ENCODE data around the gene PRKCE.

Gene PRKCE

GRCh38 chr2:46162329-46163097 lies 511.0 kb downstream of the PRKCE start:
- Histone ChIP-seq H3K27me3 (ENCODE audit: control insufficient read depth, insufficient read depth, low read length) (no peaks in the 10 kb centered on the region), H3K9me3 (ENCODE audit: control insufficient read depth, low read depth, low read length) (no peaks in the 10 kb centered on the region), H3K36me3 (ENCODE audit: control insufficient read depth, low read depth, low read length) (no peaks in the 10 kb centered on the region), H3K27ac (ENCODE audit: low read length) (no peak overlapping the region), H3K4me3 (ENCODE audit: low read length) (no peak overlapping the region), H3K9ac (ENCODE audit: low read length) (no peak overlapping the region), H3K4me1 (ENCODE audit: control insufficient read depth, low read depth, low read length) (no peaks in the 10 kb centered on the region)

- no peak overlapping the region for H3K4me3 ChIP-seq (ENCODE audit: low read length)
- no peaks in the 10 kb centered on the region for H3K4me1 ChIP-seq (ENCODE audit: control insufficient read depth, low read depth, low read length)
- H3K27ac ChIP-seq (ENCODE audit: low read length) = no peak overlapping the region
- no peaks in the 10 kb centered on the region for H3K36me3 ChIP-seq (ENCODE audit: control insufficient read depth, low read depth, low read length)
- no peak overlapping the region for H3K9ac ChIP-seq (ENCODE audit: low read length)
- H3K27me3 ChIP-seq (ENCODE audit: control insufficient read depth, insufficient read depth, low read length) = no peaks in the 10 kb centered on the region
- no peaks in the 10 kb centered on the region for H3K9me3 ChIP-seq (ENCODE audit: control insufficient read depth, low read depth, low read length)
These were observed 511.6 kb downstream of the PRKCE start for GRCh38 chr2:46163098-46163430.

GRCh38 chr2:46163804-46164528 lies 512.5 kb downstream of the PRKCE start:
- H3K36me3 ChIP-seq (ENCODE audit: control insufficient read depth, low read depth, low read length) = no peaks in the 10 kb centered on the region
- H3K9ac ChIP-seq (ENCODE audit: low read length) = no peak overlapping the region
- H3K4me3 ChIP-seq (ENCODE audit: low read length) = no peak overlapping the region
- no peak overlapping the region for H3K27ac ChIP-seq (ENCODE audit: low read length)
- no peaks in the 10 kb centered on the region for H3K9me3 ChIP-seq (ENCODE audit: control insufficient read depth, low read depth, low read length)
- H3K27me3 ChIP-seq (ENCODE audit: control insufficient read depth, insufficient read depth, low read length) = no peaks in the 10 kb centered on the region
- H3K4me1 ChIP-seq (ENCODE audit: control insufficient read depth, low read depth, low read length) = peaks cover under 1% of the 10 kb centered on the region

- H3K4me1 ChIP-seq (ENCODE audit: control insufficient read depth, low read depth, low read length) = peaks cover 5% of the 10 kb centered on the region
- no peaks in the 10 kb centered on the region for H3K9me3 ChIP-seq (ENCODE audit: control insufficient read depth, low read depth, low read length)
- H3K27ac ChIP-seq (ENCODE audit: low read length) = no peak overlapping the region
- H3K4me3 ChIP-seq (ENCODE audit: low read length) = no peak overlapping the region
- H3K9ac ChIP-seq (ENCODE audit: low read length) = no peak overlapping the region
- no peaks in the 10 kb centered on the region for H3K36me3 ChIP-seq (ENCODE audit: control insufficient read depth, low read depth, low read length)
- H3K27me3 ChIP-seq (ENCODE audit: control insufficient read depth, insufficient read depth, low read length) = no peaks in the 10 kb centered on the region
These were observed 513.2 kb downstream of the PRKCE start for GRCh38 chr2:46164529-46165301.

DNA sequence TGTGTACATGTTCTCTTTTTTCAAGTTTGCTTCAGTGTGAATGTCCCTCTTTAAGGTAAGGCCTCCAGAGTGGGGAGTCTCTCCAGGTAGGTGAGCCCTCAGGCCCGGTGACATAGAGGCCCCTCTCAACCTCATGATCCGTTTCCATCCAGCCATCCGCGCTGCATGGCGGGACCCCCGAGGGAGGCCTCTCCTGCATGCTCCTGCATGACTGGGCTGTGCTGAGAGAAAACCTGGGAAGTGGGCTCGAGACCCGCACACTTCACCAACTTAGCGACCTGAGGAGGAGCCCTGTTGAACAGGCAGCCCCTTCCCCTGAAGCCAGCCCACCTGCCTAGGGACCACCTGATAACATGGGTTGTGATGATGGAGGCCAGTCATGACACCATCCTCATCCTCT lies 514.4 kb downstream of the PRKCE start:
- Histone ChIP-seq H3K9ac (ENCODE audit: low read length) (no peak overlapping the region), H3K27me3 (ENCODE audit: control insufficient read depth, insufficient read depth, low read length) (no peaks in the 10 kb centered on the region), H3K27ac (ENCODE audit: low read length) (no peak overlapping the region), H3K9me3 (ENCODE audit: control insufficient read depth, low read depth, low read length) (no peaks in the 10 kb centered on the region), H3K4me3 (ENCODE audit: low read length) (no peak overlapping the region), H3K36me3 (ENCODE audit: control insufficient read depth, low read depth, low read length) (no peaks in the 10 kb centered on the region), H3K4me1 (ENCODE audit: control insufficient read depth, low read depth, low read length) (peaks cover 5% of the 10 kb centered on the region)

DNA sequence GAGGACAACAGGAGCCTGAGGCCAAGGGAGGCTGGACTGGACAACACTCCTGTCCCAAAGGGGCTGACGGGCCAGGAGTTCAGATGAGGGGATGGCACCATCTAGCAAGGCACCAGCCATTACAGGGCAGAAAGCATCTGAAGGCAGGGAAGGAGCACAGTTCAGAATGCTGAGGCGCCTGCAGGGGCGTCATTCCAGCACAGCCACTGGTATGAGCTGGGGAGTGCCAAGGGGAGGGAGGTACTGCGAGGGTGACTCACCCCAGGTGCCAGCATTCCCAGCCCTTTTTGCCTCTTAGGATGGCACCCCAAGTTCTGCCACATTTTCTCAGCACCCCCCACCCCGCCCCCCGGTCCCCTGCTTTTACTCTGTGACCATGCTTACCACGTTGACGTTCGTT lies 515.9 kb downstream of the PRKCE start:
- H3K36me3 ChIP-seq (ENCODE audit: control insufficient read depth, low read depth, low read length) = no peaks in the 10 kb centered on the region

GRCh38 chr2:46167924-46168323 lies 516.4 kb downstream of the PRKCE start:
- Histone ChIP-seq H3K4me1 (ENCODE audit: control insufficient read depth, low read depth, low read length) (peaks cover 5% of the 10 kb centered on the region), H3K9ac (ENCODE audit: low read length) (no peak overlapping the region), H3K27me3 (ENCODE audit: control insufficient read depth, insufficient read depth, low read length) (no peaks in the 10 kb centered on the region), H3K36me3 (ENCODE audit: control insufficient read depth, low read depth, low read length) (no peaks in the 10 kb centered on the region), H3K27ac (ENCODE audit: low read length) (no peak overlapping the region), H3K4me3 (ENCODE audit: low read length) (no peak overlapping the region), H3K9me3 (ENCODE audit: control insufficient read depth, low read depth, low read length) (no peaks in the 10 kb centered on the region)

More for the DNA sequence above, 515.9 kb downstream of the PRKCE start:
- H3K4me1 ChIP-seq (ENCODE audit: control insufficient read depth, low read depth, low read length) = peaks cover 5% of the 10 kb centered on the region
- H3K27me3 ChIP-seq (ENCODE audit: control insufficient read depth, insufficient read depth, low read length) = no peaks in the 10 kb centered on the region
- H3K27ac ChIP-seq (ENCODE audit: low read length) = no peak overlapping the region
- H3K4me3 ChIP-seq (ENCODE audit: low read length) = no peak overlapping the region
- H3K9ac ChIP-seq (ENCODE audit: low read length) = no peak overlapping the region
- no peaks in the 10 kb centered on the region for H3K9me3 ChIP-seq (ENCODE audit: control insufficient read depth, low read depth, low read length)

GRCh38 chr2:46169467-46169866 lies 518.0 kb downstream of the PRKCE start:
- Histone ChIP-seq H3K4me1 (ENCODE audit: control insufficient read depth, low read depth, low read length) (peaks cover 5% of the 10 kb centered on the region), H3K27ac (ENCODE audit: low read length) (no peak overlapping the region), H3K36me3 (ENCODE audit: control insufficient read depth, low read depth, low read length) (no peaks in the 10 kb centered on the region)

GRCh38 chr2:46170026-46170425 lies 518.6 kb downstream of the PRKCE start:
- Histone ChIP-seq H3K4me3 (ENCODE audit: low read length) (no peak overlapping the region), H3K9me3 (ENCODE audit: control insufficient read depth, low read depth, low read length) (no peaks in the 10 kb centered on the region), H3K27me3 (ENCODE audit: control insufficient read depth, insufficient read depth, low read length) (no peaks in the 10 kb centered on the region), H3K9ac (ENCODE audit: low read length) (no peak overlapping the region), H3K4me1 (ENCODE audit: control insufficient read depth, low read depth, low read length) (peaks cover 5% of the 10 kb centered on the region), H3K27ac (ENCODE audit: low read length) (no peak overlapping the region), H3K36me3 (ENCODE audit: control insufficient read depth, low read depth, low read length) (no peaks in the 10 kb centered on the region)

More at GRCh38 chr2:46169467-46169866, 518.0 kb downstream of the PRKCE start:
- Histone ChIP-seq H3K4me3 (ENCODE audit: low read length) (no peak overlapping the region), H3K27me3 (ENCODE audit: control insufficient read depth, insufficient read depth, low read length) (no peaks in the 10 kb centered on the region), H3K9ac (ENCODE audit: low read length) (no peak overlapping the region), H3K9me3 (ENCODE audit: control insufficient read depth, low read depth, low read length) (no peaks in the 10 kb centered on the region)

DNA sequence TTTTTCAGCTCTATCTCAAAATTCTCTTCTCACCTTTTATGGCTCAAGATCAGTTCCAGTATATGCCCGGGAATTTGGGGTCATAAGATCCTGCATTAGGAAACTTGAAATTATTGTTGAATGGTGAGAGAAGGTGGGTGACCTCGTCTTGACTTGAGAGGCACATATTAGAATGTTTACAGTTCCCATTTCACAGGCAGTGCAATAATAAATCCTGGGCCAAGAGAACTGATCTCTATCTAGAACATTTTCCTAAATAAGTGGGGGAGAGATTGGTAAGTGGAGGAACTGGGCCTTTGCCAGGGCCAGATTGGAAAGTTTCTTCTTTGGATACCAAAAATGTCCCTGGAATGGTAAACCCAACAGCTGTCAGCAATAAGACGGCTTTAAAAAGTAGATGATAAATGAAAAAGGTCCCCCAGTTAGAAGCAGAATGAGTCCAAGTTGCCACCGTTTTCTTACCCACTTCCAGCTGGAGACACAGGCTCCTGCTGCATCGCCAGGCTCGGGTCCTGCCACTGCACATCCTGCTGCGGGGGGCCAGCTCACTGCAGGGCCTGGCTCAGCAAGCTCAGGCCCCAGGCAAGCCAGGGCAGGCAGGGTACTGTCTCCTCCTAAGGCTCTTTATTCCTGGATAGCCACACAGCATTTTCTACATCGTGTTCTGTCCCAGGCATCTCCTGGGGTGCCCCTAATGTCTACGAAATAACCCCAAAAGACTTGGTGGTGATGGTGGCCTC lies 519.3 kb downstream of the PRKCE start:
- Histone ChIP-seq H3K36me3 (ENCODE audit: control insufficient read depth, low read depth, low read length) (no peaks in the 10 kb centered on the region), H3K9ac (ENCODE audit: low read length) (no peak overlapping the region), H3K4me1 (ENCODE audit: control insufficient read depth, low read depth, low read length) (peaks cover 5% of the 10 kb centered on the region), H3K4me3 (ENCODE audit: low read length) (no peak overlapping the region), H3K27ac (ENCODE audit: low read length) (no peak overlapping the region), H3K27me3 (ENCODE audit: control insufficient read depth, insufficient read depth, low read length) (no peaks in the 10 kb centered on the region), H3K9me3 (ENCODE audit: control insufficient read depth, low read depth, low read length) (no peaks in the 10 kb centered on the region)

DNA sequence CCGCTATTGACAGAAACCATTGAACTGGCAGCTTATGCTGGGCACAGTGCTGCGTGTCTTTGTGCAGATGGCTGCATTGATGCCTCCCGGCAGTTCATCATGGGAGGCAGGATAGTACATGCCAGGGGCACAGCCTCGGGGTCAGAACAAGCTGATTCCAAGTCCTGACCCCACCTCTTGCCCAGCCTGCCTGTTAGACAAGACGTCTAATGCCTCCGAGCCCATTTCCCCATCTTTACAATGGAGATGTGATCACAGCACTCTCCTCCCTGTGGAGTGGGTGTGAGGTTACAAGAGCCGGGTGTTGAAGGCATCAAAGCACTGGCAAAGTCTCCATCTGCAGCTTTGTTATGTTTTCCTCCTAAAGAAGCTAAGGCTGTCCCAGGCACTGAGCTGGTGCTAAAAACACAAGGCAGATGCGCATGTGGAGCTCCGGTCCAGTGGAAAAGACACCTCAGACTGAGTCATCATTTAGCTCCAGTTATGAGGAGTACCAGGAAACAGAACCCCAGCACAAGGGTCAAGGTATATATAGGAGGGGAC lies 520.0 kb downstream of the PRKCE start:
- H3K4me1 ChIP-seq (ENCODE audit: control insufficient read depth, low read depth, low read length) = peaks cover 5% of the 10 kb centered on the region
- no peak overlapping the region for H3K9ac ChIP-seq (ENCODE audit: low read length)
- H3K27ac ChIP-seq (ENCODE audit: low read length) = no peak overlapping the region
- H3K4me3 ChIP-seq (ENCODE audit: low read length) = no peak overlapping the region
- H3K27me3 ChIP-seq (ENCODE audit: control insufficient read depth, insufficient read depth, low read length) = no peaks in the 10 kb centered on the region
- H3K9me3 ChIP-seq (ENCODE audit: control insufficient read depth, low read depth, low read length) = no peaks in the 10 kb centered on the region
- no peaks in the 10 kb centered on the region for H3K36me3 ChIP-seq (ENCODE audit: control insufficient read depth, low read depth, low read length)

All from iPS-18a (cell line).